Esophagus muscularis mucosa (tissue), 4 donors: Measurements from ENCODE around the gene DSTN.

Source experiments
- CTCF ChIP-seq, 3 experiments: fragments of 200-600 bp in 2 of 3; fragments of 450-650 bp in 1 of 3; sonication (generic) in 2 of 3; IDR thresholded peaks; one replicate each; pipeline ENCODE4 v1.5.1; 2017 to 2019; ENCODE audit warnings: antibody characterized with exemption in 3 of 3, mild to moderate bottlenecking in 2 of 3, moderate library complexity in 1 of 3
- EP300 ChIP-seq: sonication (generic); formaldehyde crosslinking; IDR thresholded peaks from one replicate; pipeline ENCODE4 v1.6.1; 2017; ENCODE audit warnings: antibody characterized with exemption
- POLR2A ChIP-seq: fragments of 450-650 bp; IDR thresholded peaks from one replicate; pipeline ENCODE4 v1.6.1; 2017; ENCODE audit warnings: antibody characterized with exemption, moderate library complexity, mild to moderate bottlenecking, low read depth
- POLR2AphosphoS5 ChIP-seq, 2 donors: sonication (generic); formaldehyde crosslinking; IDR thresholded peaks; one replicate each; pipeline ENCODE4 v1.6.1; 2017; ENCODE audit warnings: antibody characterized with exemption in 2 of 2

- TF ChIP-seq CTCF (IDR thresholded peaks at IDR 0.05), result no peak
- no peak for TF ChIP-seq EP300
- no peak for TF ChIP-seq POLR2A
- TF ChIP-seq POLR2AphosphoS5 (IDR thresholded peaks at IDR 0.05), result no peak
Observed at GRCh38 chr20:17630151-17630805, 60.4 kb downstream of the DSTN start.
